ENCODE data around the gene HSPA12B.

Gene HSPA12B

GRCh38 chr20:3763671-3764601, 31.5 kb downstream of the HSPA12B start:
- no peak for DNase-seq (ENCODE audit: extremely low read depth, insufficient read length)
- no peak overlapping the region for H3K4me3 ChIP-seq (replicated peaks; ENCODE audit: low read depth, low read length)
- no peak for TF ChIP-seq CTCF (IDR thresholded peaks at IDR 0.05; ENCODE audit: insufficient read depth, low read length, poor library complexity, severe bottlenecking)
- H3K36me3 ChIP-seq (ENCODE audit: control insufficient read depth, insufficient read depth, low read length), result no peaks in the 10 kb centered on the region; the same call in none of the 2 replicates
- no peaks in the 10 kb centered on the region for H3K27me3 ChIP-seq (replicated peaks; ENCODE audit: control insufficient read depth, insufficient read depth, low read length)

GRCh38 chr20:3764659-3765058, 32.2 kb downstream of the HSPA12B start:
- no peak for TF ChIP-seq CTCF (IDR thresholded peaks at IDR 0.05; ENCODE audit: insufficient read depth, low read length, poor library complexity, severe bottlenecking)
- no peak overlapping the region for H3K4me3 ChIP-seq (replicated peaks; ENCODE audit: low read depth, low read length)
- DNase-seq (ENCODE audit: extremely low read depth, insufficient read length), result no peak
- H3K27me3 ChIP-seq (replicated peaks; ENCODE audit: control insufficient read depth, insufficient read depth, low read length), result no peaks in the 10 kb centered on the region
- no peaks in the 10 kb centered on the region; the same call in none of the 2 replicates for H3K36me3 ChIP-seq (ENCODE audit: control insufficient read depth, insufficient read depth, low read length)

- no peak for TF ChIP-seq CTCF (IDR thresholded peaks at IDR 0.05; ENCODE audit: insufficient read depth, low read length, poor library complexity, severe bottlenecking)
- no peak overlapping the region for H3K4me3 ChIP-seq (replicated peaks; ENCODE audit: low read depth, low read length)
These were observed 32.8 kb downstream of the HSPA12B start for GRCh38 chr20:3765171-3765882.

GRCh38 chr20:3766422-3767109, 34.1 kb downstream of the HSPA12B start:
- TF ChIP-seq CTCF (IDR thresholded peaks at IDR 0.05; ENCODE audit: insufficient read depth, low read length, poor library complexity, severe bottlenecking), result no peak
- no peaks in the 10 kb centered on the region for H3K27me3 ChIP-seq (replicated peaks; ENCODE audit: control insufficient read depth, insufficient read depth, low read length)
- no peaks in the 10 kb centered on the region; the same call in none of the 2 replicates for H3K36me3 ChIP-seq (ENCODE audit: control insufficient read depth, insufficient read depth, low read length)
- DNase-seq (ENCODE audit: extremely low read depth, insufficient read length), result no peak
- H3K4me3 ChIP-seq (replicated peaks; ENCODE audit: low read depth, low read length), result peak overlapping the region; percentile 85

More at GRCh38 chr20:3765171-3765882, 32.8 kb downstream of the HSPA12B start:
- H3K36me3 ChIP-seq (ENCODE audit: control insufficient read depth, insufficient read depth, low read length), result no peaks in the 10 kb centered on the region; the same call in none of the 2 replicates
- H3K27me3 ChIP-seq (replicated peaks; ENCODE audit: control insufficient read depth, insufficient read depth, low read length), result no peaks in the 10 kb centered on the region
- DNase-seq (ENCODE audit: extremely low read depth, insufficient read length), result no peak

- no peaks in the 10 kb centered on the region for H3K27me3 ChIP-seq (replicated peaks; ENCODE audit: control insufficient read depth, insufficient read depth, low read length)
- no peaks in the 10 kb centered on the region; the same call in none of the 2 replicates for H3K36me3 ChIP-seq (ENCODE audit: control insufficient read depth, insufficient read depth, low read length)
- no peak for TF ChIP-seq CTCF (IDR thresholded peaks at IDR 0.05; ENCODE audit: insufficient read depth, low read length, poor library complexity, severe bottlenecking)
- peak overlapping the region; percentile 85 for H3K4me3 ChIP-seq (replicated peaks; ENCODE audit: low read depth, low read length)
- DNase-seq (ENCODE audit: extremely low read depth, insufficient read length), result no peak
These were observed 34.6 kb downstream of the HSPA12B start for GRCh38 chr20:3767110-3767426.
